Loucy (cell line): ENCODE results near the gene CCBE1.

Experiments
- H2AFZ ChIP-seq: fragments of 200-600 bp; sonication (generic); 2 replicates; pipeline ENCODE4 v1.6.0; 2016; ENCODE audit warnings: antibody characterized with exemption, mild to moderate bottlenecking, low read length, moderate library complexity
- H3F3A ChIP-seq: fragments of 200-600 bp; 2 replicates; pipeline ENCODE4 v1.6.0; 2016; ENCODE audit warnings: antibody characterized with exemption, low read depth, mild to moderate bottlenecking
- H3K27me3 ChIP-seq: fragments of 200-600 bp; sonication (generic); 2 replicates; pipeline ENCODE4 v1.6.1; 2014; ENCODE audit warnings: low read length, mild to moderate bottlenecking; ENCODE audit not compliant: insufficient read depth, poor library complexity, severe bottlenecking
- H3K36me3 ChIP-seq: fragments of 200-600 bp; sonication (generic); 2 replicates; pipeline ENCODE4 v1.6.1; 2016; ENCODE audit warnings: low read length; ENCODE audit not compliant: insufficient read depth
- H3K4me1 ChIP-seq: fragments of 200-600 bp; sonication (generic); 2 replicates; pipeline ENCODE4 v1.5.1; 2014; ENCODE audit warnings: low read length, mild to moderate bottlenecking; ENCODE audit not compliant: insufficient read depth, poor library complexity, severe bottlenecking
- H3K4me2 ChIP-seq: fragments of 200-600 bp; sonication (generic); 2 replicates; pipeline ENCODE4 v1.6.0; 2014; ENCODE audit warnings: antibody characterized with exemption, low read length, low read depth, mild to moderate bottlenecking; ENCODE audit not compliant: poor library complexity, severe bottlenecking
- H3K4me3 ChIP-seq: fragments of 200-600 bp; sonication (generic); 2 replicates; pipeline ENCODE4 v1.5.1; 2014; ENCODE audit warnings: low read length, mild to moderate bottlenecking, mixed read lengths; ENCODE audit not compliant: poor library complexity, severe bottlenecking
- H3K79me2 ChIP-seq: fragments of 200-600 bp; sonication (generic); 2 replicates; pipeline ENCODE4 v1.6.1; 2014; ENCODE audit warnings: low read length; ENCODE audit not compliant: insufficient read depth
- H3K9ac ChIP-seq: fragments of 200-600 bp; sonication (generic); 2 replicates; pipeline ENCODE4 v1.6.0; 2014; ENCODE audit warnings: mild to moderate bottlenecking, low read depth, low read length, moderate library complexity; ENCODE audit not compliant: poor library complexity, severe bottlenecking
- H3K9me2 ChIP-seq: fragments of 200-600 bp; sonication (generic); replicated peaks from 2 replicates; pipeline ENCODE4 v1.6.1; 2016; ENCODE audit warnings: low read depth, low read length, mixed read lengths
- H3K9me3 ChIP-seq: fragments of 200-600 bp; sonication (generic); 2 replicates; pipeline ENCODE4 v1.6.1; 2014; ENCODE audit warnings: mild to moderate bottlenecking, antibody characterized with exemption, low read length, low read depth; ENCODE audit not compliant: insufficient read depth
- H4K20me1 ChIP-seq: fragments of 200-600 bp; sonication (generic); 2 replicates; pipeline ENCODE4 v1.6.0; 2014; ENCODE audit warnings: antibody characterized with exemption, low read length, mild to moderate bottlenecking; ENCODE audit not compliant: insufficient read depth, poor library complexity, severe bottlenecking
- CTCF ChIP-seq: fragments of 200-600 bp; sonication (generic); conservative IDR thresholded peaks from 2 replicates; pipeline ENCODE4 v1.5.1; 2014; ENCODE audit warnings: mild to moderate bottlenecking, antibody characterized with exemption, low read length
- EZH2phosphoT487 ChIP-seq: fragments of 200-600 bp; IDR thresholded peaks from 2 replicates; pipeline ENCODE4 v1.6.1; 2018; ENCODE audit warnings: antibody characterized with exemption, mild to moderate bottlenecking, moderate library complexity, borderline replicate concordance

Gene CCBE1

GRCh38 chr18:59386909-59387686 is 310.1 kb downstream of the CCBE1 start:
- no peaks in the 10 kb centered on the region for H3K4me1 ChIP-seq
- H3K9ac ChIP-seq: no peak overlapping the region
- no peaks in the 10 kb centered on the region for H3F3A ChIP-seq
- H3K27me3 ChIP-seq: no peaks in the 10 kb centered on the region
- H3K4me3 ChIP-seq: no peak overlapping the region
- no peaks in the 10 kb centered on the region for H3K9me2 ChIP-seq
- no peak overlapping the region for H3K4me2 ChIP-seq
- H3K79me2 ChIP-seq: no peaks in the 10 kb centered on the region
- no peaks in the 10 kb centered on the region for H4K20me1 ChIP-seq
- H2AFZ ChIP-seq: no peak overlapping the region
- H3K36me3 ChIP-seq: no peaks in the 10 kb centered on the region
- no peaks in the 10 kb centered on the region for H3K9me3 ChIP-seq
- TF ChIP-seq CTCF: no peak
- TF ChIP-seq EZH2phosphoT487: no peak

- no peaks in the 10 kb centered on the region for H3F3A ChIP-seq
Measured at GRCh38 chr18:59385191-59385590, 312.0 kb downstream of the CCBE1 start.

GRCh38 chr18:59383851-59384250 is 313.4 kb downstream of the CCBE1 start:
- H2AFZ ChIP-seq: no peak overlapping the region
- no peaks in the 10 kb centered on the region for H3K36me3 ChIP-seq
- H3K4me2 ChIP-seq: no peak overlapping the region
- H3K27me3 ChIP-seq: no peaks in the 10 kb centered on the region
- H3K9me2 ChIP-seq: no peaks in the 10 kb centered on the region
- H3K79me2 ChIP-seq: no peaks in the 10 kb centered on the region
- no peak overlapping the region for H3K9ac ChIP-seq
- TF ChIP-seq EZH2phosphoT487 (no peak), CTCF (no peak)
- no peaks in the 10 kb centered on the region for H3K9me3 ChIP-seq
- H3K4me3 ChIP-seq: no peak overlapping the region
- H3K4me1 ChIP-seq: no peaks in the 10 kb centered on the region
- H3F3A ChIP-seq: no peaks in the 10 kb centered on the region
- no peaks in the 10 kb centered on the region for H4K20me1 ChIP-seq

More at GRCh38 chr18:59385191-59385590, 312.0 kb downstream of the CCBE1 start:
- Histone ChIP-seq H3K9ac (no peak overlapping the region), H3K4me3 (no peak overlapping the region), H3K4me2 (no peak overlapping the region), H3K9me2 (no peaks in the 10 kb centered on the region), H3K36me3 (no peaks in the 10 kb centered on the region), H3K9me3 (no peaks in the 10 kb centered on the region), H4K20me1 (no peaks in the 10 kb centered on the region), H3K4me1 (no peaks in the 10 kb centered on the region), H3K27me3 (no peaks in the 10 kb centered on the region), H3K79me2 (no peaks in the 10 kb centered on the region), H2AFZ (no peak overlapping the region)
- no peak for TF ChIP-seq EZH2phosphoT487

- H3K9ac ChIP-seq: no peak overlapping the region
- H3K4me1 ChIP-seq: no peaks in the 10 kb centered on the region
- H3K36me3 ChIP-seq: no peaks in the 10 kb centered on the region
- H3K4me2 ChIP-seq: no peak overlapping the region
- H4K20me1 ChIP-seq: no peaks in the 10 kb centered on the region
- no peaks in the 10 kb centered on the region for H3K9me2 ChIP-seq
- no peak overlapping the region for H2AFZ ChIP-seq
- H3K27me3 ChIP-seq: no peaks in the 10 kb centered on the region
- no peak overlapping the region for H3K4me3 ChIP-seq
- TF ChIP-seq EZH2phosphoT487 (no peak), CTCF (no peak)
- no peaks in the 10 kb centered on the region for H3K9me3 ChIP-seq
- no peaks in the 10 kb centered on the region for H3K79me2 ChIP-seq
- H3F3A ChIP-seq: no peaks in the 10 kb centered on the region
Measured at GRCh38 chr18:59382383-59382782, 314.8 kb downstream of the CCBE1 start.
